A549 treated with GW870086 at 1 μM for 4 hours (cell line): ENCODE data around the gene TSBP1. TPM values are rescaled to one million over a fixed set of nuclear protein-coding genes. Genes with fewer than 3 reads are reported as not detected.

ENCODE experiments used
- total RNA-seq: library from RNA; stranded (reverse); fragments of 200-300 nt; extraction: Qiagen RNA extraction; gene quantifications from 5 replicates; pipeline ENCODE4 v1.2.3, GENCODE V29; 2022; ENCODE audit warnings: low read depth

The TSBP1 gene
- total RNA-seq, result not detected in 5 replicates

GRCh38 chr6:32371803-32372202, at the start of gene TSBP1:
Gene TSBP1, minus strand, starts transcription at chr6:32371903. Its CDS starts 197 bp downstream, at chr6:32371706.

GRCh38 chr6:32406857-32407256, 35.2 kb upstream of the TSBP1 start, which contains the start of gene BTNL2:
Gene BTNL2, minus strand, starts transcription at chr6:32407181. Its CDS starts 58 bp downstream, at chr6:32407123.

Other genes starting within 250 kb of the TSBP1 start
- gene ATF6B, start 243.7 kb downstream of the TSBP1 start, total RNA-seq, result 25.5 to 33.4 TPM (median 33.2 TPM) in 5 replicates
- gene FKBPL, start 241.6 kb downstream of the TSBP1 start, total RNA-seq, result 6.4 to 7.8 TPM (median 7.4 TPM) in 5 replicates
- 0.41 to 0.74 TPM (median 0.62 TPM) in 5 replicates for gene PRRT1, start 220.0 kb downstream of the TSBP1 start, total RNA-seq
- 7.8 to 10.0 TPM (median 9.0 TPM) in 5 replicates for gene PPT2, start 217.8 kb downstream of the TSBP1 start, total RNA-seq
- 0.94 to 1.8 TPM (median 1.5 TPM) in 5 replicates for gene EGFL8, start 207.3 kb downstream of the TSBP1 start, total RNA-seq
- gene AGPAT1, start 195.8 kb downstream of the TSBP1 start, total RNA-seq, result 29.2 to 39.1 TPM (median 37.9 TPM) in 5 replicates
- gene RNF5, start 193.5 kb downstream of the TSBP1 start, total RNA-seq, result 32.6 to 46.6 TPM (median 46.1 TPM) in 5 replicates
- 1.3 to 2.3 TPM (median 2.0 TPM) in 5 replicates for gene AGER, start 187.7 kb downstream of the TSBP1 start, total RNA-seq
- gene PBX2, start 181.7 kb downstream of the TSBP1 start, total RNA-seq, result 10.9 to 18.1 TPM (median 17.2 TPM) in 5 replicates
- 0.22 to 0.49 TPM (median 0.43 TPM) in 5 replicates for gene GPSM3, start 179.3 kb downstream of the TSBP1 start, total RNA-seq
- 0.38 to 0.79 TPM (median 0.71 TPM) in 5 replicates for gene NOTCH4, start 147.8 kb downstream of the TSBP1 start, total RNA-seq
- not detected in 5 replicates for gene BTNL2, start 35.3 kb upstream of the TSBP1 start, total RNA-seq
- not detected in 5 replicates for gene HLA-DRA, start 68.0 kb upstream of the TSBP1 start, total RNA-seq
- not detected in 5 replicates for gene HLA-DRB5, start 158.4 kb upstream of the TSBP1 start, total RNA-seq
- gene HLA-DRB1, start 217.9 kb upstream of the TSBP1 start, total RNA-seq, result not detected in 5 replicates